ENCODE measurements around the gene ZC3H8.
"Not testable (repeated sequence)": the region's sequence is repeated elsewhere in the genome, so short reads cannot be mapped to it uniquely, and the experiment has no call there.

ZC3H8 gene

GRCh38 chr2:112220186-112220585 is 34.7 kb downstream of the ZC3H8 start:
- no peaks in the 10 kb centered on the region for H3K79me2 ChIP-seq (ENCODE audit: low read length)
- no peak for TF ChIP-seq EZH2phosphoT487 (IDR thresholded peaks at IDR 0.05; ENCODE audit: low read depth)
- TF ChIP-seq, protein P1, sequence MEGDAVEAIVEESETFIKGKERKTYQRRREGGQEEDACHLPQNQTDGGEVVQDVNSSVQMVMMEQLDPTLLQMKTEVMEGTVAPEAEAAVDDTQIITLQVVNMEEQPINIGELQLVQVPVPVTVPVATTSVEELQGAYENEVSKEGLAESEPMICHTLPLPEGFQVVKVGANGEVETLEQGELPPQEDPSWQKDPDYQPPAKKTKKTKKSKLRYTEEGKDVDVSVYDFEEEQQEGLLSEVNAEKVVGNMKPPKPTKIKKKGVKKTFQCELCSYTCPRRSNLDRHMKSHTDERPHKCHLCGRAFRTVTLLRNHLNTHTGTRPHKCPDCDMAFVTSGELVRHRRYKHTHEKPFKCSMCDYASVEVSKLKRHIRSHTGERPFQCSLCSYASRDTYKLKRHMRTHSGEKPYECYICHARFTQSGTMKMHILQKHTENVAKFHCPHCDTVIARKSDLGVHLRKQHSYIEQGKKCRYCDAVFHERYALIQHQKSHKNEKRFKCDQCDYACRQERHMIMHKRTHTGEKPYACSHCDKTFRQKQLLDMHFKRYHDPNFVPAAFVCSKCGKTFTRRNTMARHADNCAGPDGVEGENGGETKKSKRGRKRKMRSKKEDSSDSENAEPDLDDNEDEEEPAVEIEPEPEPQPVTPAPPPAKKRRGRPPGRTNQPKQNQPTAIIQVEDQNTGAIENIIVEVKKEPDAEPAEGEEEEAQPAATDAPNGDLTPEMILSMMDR (IDR thresholded peaks at IDR 0.05; ENCODE audit: low read depth, low read length) = no peak
- H3K27me3 ChIP-seq (ENCODE audit: low read depth, low read length) = no peaks in the 10 kb centered on the region
- no peak overlapping the region for H3K4me2 ChIP-seq (ENCODE audit: low read length)
- H4K20me1 ChIP-seq (ENCODE audit: insufficient read depth, low read length) = no peaks in the 10 kb centered on the region
- H3K36me3 ChIP-seq (replicated peaks; ENCODE audit: low read depth, low read length) = peaks cover 36% of the 10 kb centered on the region
- H3K9me3 ChIP-seq (ENCODE audit: insufficient read depth, low read length) = 0 out of 2 replicates have a peak, but pooled peaks cover 3% of the 10 kb centered on the region
- H3K27ac ChIP-seq (ENCODE audit: low read length) = no peak overlapping the region
- H2AFZ ChIP-seq (ENCODE audit: low read depth, low read length) = no peak overlapping the region
- H3K4me1 ChIP-seq (ENCODE audit: low read length) = peaks cover 8% of the 10 kb centered on the region; the same call in 1 of the 2 replicates
- H3K9ac ChIP-seq (ENCODE audit: low read length) = no peak overlapping the region
- no peak overlapping the region for H3K4me3 ChIP-seq (ENCODE audit: low read length)

DNA sequence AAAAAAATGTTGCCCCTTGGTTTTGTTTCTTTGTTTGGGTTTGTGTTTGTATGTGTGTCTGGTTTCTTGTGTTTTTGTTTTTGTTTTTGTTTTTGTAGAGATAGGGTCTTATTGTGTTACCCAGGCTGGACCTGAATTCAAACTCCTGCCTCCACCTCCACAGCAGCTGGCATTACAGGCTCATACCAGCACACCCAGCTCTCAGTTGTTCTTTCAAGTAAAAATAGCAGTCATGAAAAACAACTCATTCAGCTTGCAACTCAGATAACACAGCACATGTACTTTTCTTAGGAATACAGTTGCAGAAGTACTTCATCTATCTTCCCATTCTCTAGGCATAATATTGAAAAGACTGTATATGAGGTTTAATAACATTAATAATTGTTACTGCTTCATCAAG is 37.0 kb downstream of the ZC3H8 start:
- TF ChIP-seq, protein P1 (IDR thresholded peaks at IDR 0.05; ENCODE audit: low read depth, low read length) = no peak
- no peak for TF ChIP-seq EZH2phosphoT487 (IDR thresholded peaks at IDR 0.05; ENCODE audit: low read depth)

GRCh38 chr2:112216167-112216566 is 38.7 kb downstream of the ZC3H8 start:
- H3K9me3 ChIP-seq (ENCODE audit: insufficient read depth, low read length) = no peaks in the 10 kb centered on the region
- H3K79me2 ChIP-seq (ENCODE audit: low read length) = no peaks in the 10 kb centered on the region
- H2AFZ ChIP-seq (ENCODE audit: low read depth, low read length) = no peak overlapping the region
- no peak overlapping the region for H3K27ac ChIP-seq (ENCODE audit: low read length)
- peaks cover 4% of the 10 kb centered on the region; the same call in 1 of the 2 replicates for H3K4me1 ChIP-seq (ENCODE audit: low read length)
- no peak overlapping the region for H3K4me3 ChIP-seq (ENCODE audit: low read length)
- H3K4me2 ChIP-seq (ENCODE audit: low read length) = no peak overlapping the region
- TF ChIP-seq, protein P1 (IDR thresholded peaks at IDR 0.05; ENCODE audit: low read depth, low read length) = no peak
- TF ChIP-seq EZH2phosphoT487 (IDR thresholded peaks at IDR 0.05; ENCODE audit: low read depth) = no peak
- no peaks in the 10 kb centered on the region for H3K27me3 ChIP-seq (ENCODE audit: low read depth, low read length)
- no peaks in the 10 kb centered on the region for H4K20me1 ChIP-seq (ENCODE audit: insufficient read depth, low read length)
- peaks cover 29% of the 10 kb centered on the region for H3K36me3 ChIP-seq (replicated peaks; ENCODE audit: low read depth, low read length)
- no peak overlapping the region for H3K9ac ChIP-seq (ENCODE audit: low read length)

More for the DNA sequence above, 37.0 kb downstream of the ZC3H8 start:
- Histone ChIP-seq H3K4me1 (ENCODE audit: low read length) (peaks cover 8% of the 10 kb centered on the region; the same call in 1 of the 2 replicates), H3K27me3 (ENCODE audit: low read depth, low read length) (no peaks in the 10 kb centered on the region), H3K4me3 (ENCODE audit: low read length) (no peak overlapping the region), H3K4me2 (ENCODE audit: low read length) (no peak overlapping the region), H3K9me3 (ENCODE audit: insufficient read depth, low read length) (0 out of 2 replicates have a peak, but pooled peaks cover 3% of the 10 kb centered on the region), H3K27ac (ENCODE audit: low read length) (no peak overlapping the region), H3K79me2 (ENCODE audit: low read length) (no peaks in the 10 kb centered on the region), H3K36me3 (replicated peaks; ENCODE audit: low read depth, low read length) (peaks cover 39% of the 10 kb centered on the region), H4K20me1 (ENCODE audit: insufficient read depth, low read length) (no peaks in the 10 kb centered on the region), H2AFZ (ENCODE audit: low read depth, low read length) (no peak overlapping the region), H3K9ac (ENCODE audit: low read length) (no peak overlapping the region)

DNA sequence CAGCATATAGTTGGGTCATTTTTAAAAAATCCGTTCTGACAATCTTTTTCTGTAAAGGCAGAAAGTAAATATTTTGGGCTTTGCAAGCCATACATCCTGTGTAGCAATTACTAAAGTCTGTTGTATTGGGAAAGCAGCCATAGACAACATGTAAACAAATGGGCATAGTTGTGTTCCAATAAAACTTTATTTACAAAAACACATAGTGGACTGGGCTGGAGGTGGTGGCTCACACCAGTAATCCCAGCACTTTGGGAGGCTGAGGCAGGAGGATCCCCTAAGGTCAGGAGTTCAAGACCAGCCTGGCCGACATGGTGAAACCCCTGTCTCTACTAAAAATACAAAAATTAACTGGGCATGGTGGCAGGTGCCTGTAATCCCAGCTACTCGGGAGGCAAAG is 46.9 kb downstream of the ZC3H8 start:
- not testable (repeated sequence) for H3K27me3 ChIP-seq (ENCODE audit: low read depth, low read length); H3K4me1 ChIP-seq (ENCODE audit: low read length); H3K27ac ChIP-seq (ENCODE audit: low read length); H3K9ac ChIP-seq (ENCODE audit: low read length); H3K79me2 ChIP-seq (ENCODE audit: low read length); H3K4me2 ChIP-seq (ENCODE audit: low read length); H2AFZ ChIP-seq (ENCODE audit: low read depth, low read length); H3K4me3 ChIP-seq (ENCODE audit: low read length); H4K20me1 ChIP-seq (ENCODE audit: insufficient read depth, low read length)
- peaks cover 28% of the 10 kb centered on the region for H3K36me3 ChIP-seq (replicated peaks; ENCODE audit: low read depth, low read length)
- peaks cover 10% of the 10 kb centered on the region for H3K9me3 ChIP-seq (ENCODE audit: insufficient read depth, low read length)

Measured in OCI-LY3 (cell line).